Lower lobe of right lung (tissue), 2 donors: ENCODE measurements around the gene ADGRG6. TPM values are rescaled to one million over a fixed set of nuclear protein-coding genes. Genes with fewer than 3 reads are reported as not detected.

Source experiments
- ATAC-seq, 2 donors: fragments of 200-7000 bp; cut with Tn5 transposase; one replicate each; pipeline ENCODE4 v1.9.1; 2020 to 2022; ENCODE audit warnings: mild to moderate bottlenecking in 2 of 2, moderate library complexity in 2 of 2
- DNase-seq: peaks from one replicate; pipeline ENCODE4 v3.0.0-alpha.2; 2020
- H3K27ac ChIP-seq: fragments of 200-600 bp; one replicate; pipeline ENCODE4 v1.8.0; 2022
- H3K27me3 ChIP-seq: fragments of 200-600 bp; one replicate; pipeline ENCODE4 v1.8.0; 2022; ENCODE audit warnings: low read depth
- H3K36me3 ChIP-seq: fragments of 200-600 bp; one replicate; pipeline ENCODE4 v1.8.0; 2022; ENCODE audit warnings: mild to moderate bottlenecking
- H3K4me1 ChIP-seq: fragments of 200-600 bp; one replicate; pipeline ENCODE4 v1.8.0; 2022
- H3K4me3 ChIP-seq: fragments of 200-600 bp; one replicate; pipeline ENCODE4 v1.8.0; 2022; ENCODE audit warnings: mild to moderate bottlenecking
- H3K9me3 ChIP-seq: fragments of 200-600 bp; one replicate; pipeline ENCODE4 v1.8.0; 2022
- intact Hi-C: fragments of 100-400 bp; cut with DNase I; formaldehyde crosslinking; loops from one replicate; pipeline ENCODE4 v1.11.0; 2022
- total RNA-seq: library from RNA; stranded (reverse); fragmentation: NEBNext Ultra II Directional; extraction: Animal tissue kit (Norgen Biotek cat#: 25700); gene quantifications from one replicate; pipeline ENCODE4 v1.2.1, GENCODE V29; 2021
- TF ChIP-seq, protein P1 (sequence below): fragments of 200-600 bp; IDR thresholded peaks from one replicate; pipeline ENCODE4 v1.8.0; 2022; ENCODE audit warnings: antibody characterized with exemption, mild to moderate bottlenecking
- donor health status: DM: no; HTN: yes; CAD: no; lungs with severe emphysema.

Gene ADGRG6
- total RNA-seq, 1 donor from 2014 or later, result 35.7 TPM

DNA sequence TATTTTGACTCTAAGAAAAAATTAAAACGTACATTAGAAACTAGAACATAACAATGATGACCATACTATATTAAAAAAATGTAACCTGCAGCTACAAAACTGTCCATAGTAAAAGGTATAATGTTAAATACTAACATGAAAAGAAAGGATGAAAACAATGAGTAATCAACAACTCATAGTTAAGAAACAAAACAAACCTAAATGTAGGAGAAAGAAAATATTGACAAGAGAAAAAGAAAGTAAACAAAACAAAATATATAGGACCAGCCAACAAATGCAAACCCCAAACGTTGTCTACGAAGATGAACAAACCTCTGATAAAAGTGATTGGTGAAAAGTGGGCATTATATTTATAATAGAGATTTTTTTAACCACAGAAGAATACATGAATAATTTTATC, 41.1 kb upstream of the ADGRG6 start:
- DNase-seq, result no peak
- no peaks in the 10 kb centered on the region for H3K4me1 ChIP-seq
- H3K27ac ChIP-seq, result no peak overlapping the region
- no peaks in the 10 kb centered on the region for H3K36me3 ChIP-seq
- no peaks in the 10 kb centered on the region for H3K27me3 ChIP-seq
- no peak overlapping the region for H3K4me3 ChIP-seq
- intact Hi-C loops, result no loop called here
- no peak for ATAC-seq
- H3K9me3 ChIP-seq, result no peaks in the 10 kb centered on the region
- TF ChIP-seq, protein P1, sequence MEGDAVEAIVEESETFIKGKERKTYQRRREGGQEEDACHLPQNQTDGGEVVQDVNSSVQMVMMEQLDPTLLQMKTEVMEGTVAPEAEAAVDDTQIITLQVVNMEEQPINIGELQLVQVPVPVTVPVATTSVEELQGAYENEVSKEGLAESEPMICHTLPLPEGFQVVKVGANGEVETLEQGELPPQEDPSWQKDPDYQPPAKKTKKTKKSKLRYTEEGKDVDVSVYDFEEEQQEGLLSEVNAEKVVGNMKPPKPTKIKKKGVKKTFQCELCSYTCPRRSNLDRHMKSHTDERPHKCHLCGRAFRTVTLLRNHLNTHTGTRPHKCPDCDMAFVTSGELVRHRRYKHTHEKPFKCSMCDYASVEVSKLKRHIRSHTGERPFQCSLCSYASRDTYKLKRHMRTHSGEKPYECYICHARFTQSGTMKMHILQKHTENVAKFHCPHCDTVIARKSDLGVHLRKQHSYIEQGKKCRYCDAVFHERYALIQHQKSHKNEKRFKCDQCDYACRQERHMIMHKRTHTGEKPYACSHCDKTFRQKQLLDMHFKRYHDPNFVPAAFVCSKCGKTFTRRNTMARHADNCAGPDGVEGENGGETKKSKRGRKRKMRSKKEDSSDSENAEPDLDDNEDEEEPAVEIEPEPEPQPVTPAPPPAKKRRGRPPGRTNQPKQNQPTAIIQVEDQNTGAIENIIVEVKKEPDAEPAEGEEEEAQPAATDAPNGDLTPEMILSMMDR, result no peak

DNA sequence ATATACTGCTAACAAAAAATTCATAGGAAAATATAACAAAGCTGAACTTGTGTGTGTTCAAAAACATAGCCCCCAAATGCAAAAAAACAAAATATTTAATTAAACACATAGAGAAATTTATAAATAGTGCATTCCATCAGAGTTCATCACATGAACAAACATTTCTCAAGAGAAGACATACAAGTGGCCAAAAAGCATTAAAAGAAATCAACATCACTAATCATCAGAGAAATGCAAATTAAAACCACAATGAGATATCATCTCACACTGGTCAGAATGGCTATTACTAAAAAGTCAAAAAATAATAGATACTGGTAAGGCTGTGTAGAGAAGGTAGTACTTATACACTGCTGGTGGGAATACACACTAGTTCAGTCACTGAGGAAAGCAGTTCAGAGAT, 39.6 kb upstream of the ADGRG6 start:
- Histone ChIP-seq H3K36me3 (no peaks in the 10 kb centered on the region), H3K9me3 (no peaks in the 10 kb centered on the region), H3K27ac (no peak overlapping the region), H3K4me1 (no peaks in the 10 kb centered on the region), H3K27me3 (no peaks in the 10 kb centered on the region), H3K4me3 (no peak overlapping the region)
- DNase-seq (no peak), ATAC-seq (no peak)
- intact Hi-C loops, result no loop called here
- TF ChIP-seq, protein P1, result no peak

DNA sequence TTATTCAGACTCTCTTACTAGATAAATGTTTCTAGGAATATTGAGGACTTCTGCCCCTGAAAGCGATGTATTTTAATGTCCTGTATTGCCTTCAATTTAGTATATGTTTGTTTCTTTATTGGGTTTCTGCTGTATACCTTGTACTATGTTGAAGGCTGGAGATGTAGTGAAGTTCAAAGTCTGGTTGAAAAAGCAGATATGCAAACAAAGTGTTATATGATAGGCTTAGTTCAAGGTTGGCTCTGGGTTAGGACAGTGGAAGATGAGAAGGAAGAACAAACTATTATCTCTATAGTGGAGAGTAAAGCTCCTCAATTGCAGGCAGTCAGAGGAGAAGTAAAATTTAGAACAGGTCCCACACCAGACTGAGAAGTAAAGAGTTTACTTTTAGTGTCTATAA, 36.3 kb upstream of the ADGRG6 start:
- intact Hi-C loops, result no loop called here
- Histone ChIP-seq H3K9me3 (no peaks in the 10 kb centered on the region), H3K27ac (no peak overlapping the region), H3K27me3 (no peaks in the 10 kb centered on the region), H3K4me3 (no peak overlapping the region), H3K4me1 (no peaks in the 10 kb centered on the region), H3K36me3 (no peaks in the 10 kb centered on the region)
- DNase-seq (no peak), ATAC-seq (no peak)
- TF ChIP-seq, protein P1, result no peak

DNA sequence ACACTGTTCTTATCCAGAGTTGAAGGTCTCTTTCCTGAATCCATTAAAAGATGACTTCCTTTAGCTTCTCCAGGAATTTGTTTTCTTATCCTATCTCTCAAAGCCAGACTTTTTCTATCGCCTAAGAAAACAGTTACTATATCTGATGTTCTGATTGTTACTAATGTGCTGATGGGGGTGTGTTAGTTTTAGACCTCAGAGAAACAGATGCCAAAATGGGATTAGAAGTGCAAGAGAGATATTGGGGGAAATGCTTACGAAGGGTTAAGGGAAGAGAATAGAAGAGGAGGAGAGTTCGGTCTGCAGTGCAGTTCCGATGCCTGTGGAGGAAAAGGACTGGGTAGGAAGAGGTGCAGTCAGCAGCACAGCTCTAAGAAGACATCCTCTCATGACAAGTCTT, 35.7 kb upstream of the ADGRG6 start:
- H3K4me1 ChIP-seq, result no peaks in the 10 kb centered on the region
- TF ChIP-seq, protein P1, result no peak
- ATAC-seq (no peak), DNase-seq (no peak)
- intact Hi-C loops, result no loop called here
- H3K36me3 ChIP-seq, result no peaks in the 10 kb centered on the region
- H3K4me3 ChIP-seq, result no peak overlapping the region
- H3K27ac ChIP-seq, result no peak overlapping the region
- H3K9me3 ChIP-seq, result no peaks in the 10 kb centered on the region
- no peaks in the 10 kb centered on the region for H3K27me3 ChIP-seq

DNA sequence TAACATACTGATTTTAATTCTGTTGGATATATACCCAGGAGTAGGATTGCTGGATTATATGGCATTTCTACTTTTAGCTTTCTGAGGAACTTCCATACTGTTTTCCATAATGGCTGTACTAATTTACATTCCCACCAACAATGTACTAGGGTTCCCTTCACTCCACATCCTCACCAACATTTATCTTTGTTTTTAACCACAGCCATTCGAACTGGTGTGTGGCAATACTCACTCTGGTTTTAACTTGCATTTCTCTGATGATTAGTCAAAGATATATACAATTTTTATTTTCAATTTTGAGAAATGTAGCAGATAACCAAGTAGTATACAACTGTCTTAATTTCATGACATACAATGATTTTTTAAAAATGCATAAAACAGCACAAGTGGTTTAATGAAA, 30.3 kb upstream of the ADGRG6 start:
- no peaks in the 10 kb centered on the region for H3K36me3 ChIP-seq
- H3K4me1 ChIP-seq, result no peaks in the 10 kb centered on the region
- ATAC-seq (no peak), DNase-seq (no peak)
- H3K27me3 ChIP-seq, result no peaks in the 10 kb centered on the region
- H3K9me3 ChIP-seq, result no peaks in the 10 kb centered on the region
- H3K4me3 ChIP-seq, result no peak overlapping the region
- H3K27ac ChIP-seq, result no peak overlapping the region
- TF ChIP-seq, protein P1, result no peak
- intact Hi-C loops, result no loop called here

DNA sequence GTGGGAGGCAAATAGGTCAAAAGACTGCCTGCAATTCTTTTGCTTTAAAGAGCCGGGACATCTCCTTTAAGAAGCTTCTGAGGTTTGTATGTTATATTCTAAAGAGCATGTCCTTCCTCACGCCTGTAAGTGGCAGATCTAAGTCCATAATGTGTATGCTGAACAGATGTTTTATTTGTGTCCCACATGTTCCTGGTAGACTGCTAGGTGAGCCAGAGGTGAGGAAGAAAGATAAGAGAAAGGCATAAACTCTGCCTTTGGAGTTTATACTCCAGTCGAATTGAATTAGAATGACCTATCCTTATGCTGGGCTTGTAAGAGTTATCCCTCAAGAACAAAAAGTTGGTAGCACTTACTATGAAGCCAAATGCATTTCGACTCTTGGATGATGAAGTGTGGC, 27.2 kb upstream of the ADGRG6 start:
- TF ChIP-seq, protein P1, result no peak
- Histone ChIP-seq H3K27ac (no peak overlapping the region), H3K4me3 (no peak overlapping the region), H3K4me1 (no peaks in the 10 kb centered on the region), H3K9me3 (no peaks in the 10 kb centered on the region), H3K27me3 (no peaks in the 10 kb centered on the region), H3K36me3 (no peaks in the 10 kb centered on the region)
- ATAC-seq (no peak), DNase-seq (no peak)
- intact Hi-C loops, result no loop called here
